ENCODE measurements around the gene NSD1.

The NSD1 gene

GRCh38 chr5:177347699-177348098 lies 214.1 kb downstream of the NSD1 start:
- H3K36me3 ChIP-seq (ENCODE audit: control insufficient read depth, insufficient read depth, low read length), result peaks cover 34% of the 10 kb centered on the region

GRCh38 chr5:177349362-177349647 lies 215.7 kb downstream of the NSD1 start:
- Histone ChIP-seq H3K27me3 (ENCODE audit: control insufficient read depth, insufficient read depth, low read length) (no peaks in the 10 kb centered on the region), H3K36me3 (ENCODE audit: control insufficient read depth, insufficient read depth, low read length) (peaks cover 29% of the 10 kb centered on the region), H3K9ac (ENCODE audit: low read length) (no peak overlapping the region), H3K4me3 (ENCODE audit: low read depth, low read length) (peak overlapping the region; percentile 95; the same call in 1 of the 2 replicates), H3K9me3 (ENCODE audit: control insufficient read depth, insufficient read depth, low read depth, low read length) (no peaks in the 10 kb centered on the region), H3K27ac (ENCODE audit: low read depth, low read length) (no peak overlapping the region), H3K4me1 (ENCODE audit: control insufficient read depth, insufficient read depth, low read length) (peaks cover 25% of the 10 kb centered on the region)

More at GRCh38 chr5:177347699-177348098, 214.1 kb downstream of the NSD1 start:
- Histone ChIP-seq H3K4me1 (ENCODE audit: control insufficient read depth, insufficient read depth, low read length) (peaks cover 25% of the 10 kb centered on the region), H3K4me3 (ENCODE audit: low read depth, low read length) (no peak overlapping the region), H3K9ac (ENCODE audit: low read length) (no peak overlapping the region), H3K9me3 (ENCODE audit: control insufficient read depth, insufficient read depth, low read depth, low read length) (no peaks in the 10 kb centered on the region), H3K27me3 (ENCODE audit: control insufficient read depth, insufficient read depth, low read length) (no peaks in the 10 kb centered on the region), H3K27ac (ENCODE audit: low read depth, low read length) (no peak overlapping the region)

GRCh38 chr5:177349762-177350161 lies 216.2 kb downstream of the NSD1 start:
- Histone ChIP-seq H3K9ac (ENCODE audit: low read length) (no peak overlapping the region), H3K9me3 (ENCODE audit: control insufficient read depth, insufficient read depth, low read depth, low read length) (no peaks in the 10 kb centered on the region), H3K36me3 (ENCODE audit: control insufficient read depth, insufficient read depth, low read length) (peaks cover 28% of the 10 kb centered on the region), H3K4me3 (ENCODE audit: low read depth, low read length) (peak overlapping the region; percentile 95), H3K27ac (ENCODE audit: low read depth, low read length) (no peak overlapping the region), H3K4me1 (ENCODE audit: control insufficient read depth, insufficient read depth, low read length) (peaks cover 25% of the 10 kb centered on the region), H3K27me3 (ENCODE audit: control insufficient read depth, insufficient read depth, low read length) (0 out of 2 replicates have a peak, but pooled peaks cover 4% of the 10 kb centered on the region)

All from HUES6 (cell line).